Endothelial cell (in vitro differentiated cells): ENCODE measurements around the gene PASK. TPM values are rescaled to one million over a fixed set of nuclear protein-coding genes. Genes with fewer than 3 reads are reported as not detected.
"Not testable (repeated sequence)": the region's sequence is repeated elsewhere in the genome, so short reads cannot be mapped to it uniquely, and the experiment has no call there.

Source experiments
- DNase-seq: peaks from one replicate; pipeline ENCODE4 v3.0.0; 2021; ENCODE audit warnings: low spot score
- H3K27ac Mint-ChIP-seq: one replicate; pipeline ENCODE4 v1.8.0; 2021; ENCODE audit warnings: mixed read lengths, inconsistent platforms; ENCODE audit not compliant: unreplicated experiment
- H3K27me3 Mint-ChIP-seq: one replicate; pipeline ENCODE4 v1.8.0; 2021; ENCODE audit warnings: mild to moderate bottlenecking, moderate library complexity, mixed read lengths, inconsistent platforms; ENCODE audit not compliant: unreplicated experiment
- H3K36me3 Mint-ChIP-seq: one replicate; pipeline ENCODE4 v1.8.0; 2021; ENCODE audit warnings: mild to moderate bottlenecking, low read depth, mixed read lengths, inconsistent platforms; ENCODE audit not compliant: unreplicated experiment
- H3K4me1 Mint-ChIP-seq: one replicate; pipeline ENCODE4 v1.8.0; 2021; ENCODE audit warnings: mild to moderate bottlenecking, mixed read lengths, inconsistent platforms; ENCODE audit not compliant: unreplicated experiment
- H3K4me3 Mint-ChIP-seq: one replicate; pipeline ENCODE4 v1.8.0; 2021; ENCODE audit warnings: mild to moderate bottlenecking, mixed read lengths, inconsistent platforms; ENCODE audit not compliant: unreplicated experiment
- H3K9me3 Mint-ChIP-seq: one replicate; pipeline ENCODE4 v1.8.0; 2021; ENCODE audit warnings: mixed read lengths, inconsistent platforms; ENCODE audit not compliant: unreplicated experiment
- total RNA-seq: library from RNA; stranded (reverse); fragmentation: NEBNext Ultra II Directional; extraction: Animal tissue kit (Norgen Biotek cat#: 25700); gene quantifications from one replicate; pipeline ENCODE4 v1.2.1, GENCODE V29; 2021; ENCODE audit not compliant: unreplicated experiment
- TF ChIP-seq, protein P1 (sequence below): fragments of 200-600 bp; sonication (generic); IDR thresholded peaks from one replicate; pipeline ENCODE4 v1.5.0; 2021; ENCODE audit warnings: antibody characterized with exemption; ENCODE audit not compliant: unreplicated experiment

PASK gene
- total RNA-seq, 1 donor from 2014 or later: 39.7 TPM

DNA sequence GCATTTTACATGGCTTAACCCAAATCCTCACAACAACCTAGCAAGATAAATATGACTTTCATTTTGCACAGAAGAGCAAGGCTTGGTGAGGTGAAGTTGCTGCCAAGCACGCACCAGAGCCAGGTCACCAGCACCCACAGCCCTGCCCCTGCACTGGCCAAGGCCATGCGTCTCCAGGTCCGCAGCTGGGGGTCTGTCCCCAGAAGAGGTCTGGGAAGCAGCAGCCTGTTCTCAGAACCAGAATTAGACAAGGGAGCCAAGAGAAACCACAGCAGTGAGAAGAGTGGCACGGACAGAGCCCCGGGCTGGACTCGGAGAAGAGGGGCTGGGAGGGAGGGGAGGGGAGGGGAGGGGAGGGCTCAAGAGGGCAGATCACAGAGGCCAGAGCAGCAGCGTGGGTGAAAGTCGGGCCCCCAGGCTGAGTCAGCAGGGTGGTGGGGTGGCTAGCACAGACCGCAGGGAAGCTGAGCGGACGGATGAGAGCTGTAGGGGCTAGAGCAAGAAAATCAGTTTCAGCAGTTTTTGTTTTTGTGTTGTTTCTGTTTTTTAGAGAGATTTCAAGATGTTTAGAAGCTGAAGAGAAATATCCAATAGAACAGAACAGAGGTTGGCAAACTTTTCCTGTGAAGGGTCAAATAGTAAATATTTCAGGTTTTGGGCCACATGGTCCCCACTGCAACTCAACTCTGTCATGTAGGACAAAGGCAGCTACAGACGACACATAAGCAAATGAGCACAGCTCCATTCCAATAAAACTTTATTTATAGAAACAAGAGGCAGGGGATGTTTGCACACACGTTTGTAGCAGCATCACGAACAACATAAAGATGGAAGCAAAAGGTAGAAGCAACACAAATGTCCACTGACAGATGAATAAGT lies 39.8 kb downstream of the PASK start:
- peak overlapping the region; percentile 77 for H3K4me3 Mint-ChIP-seq
- H3K27me3 Mint-ChIP-seq: peaks cover 6% of the 10 kb centered on the region
- H3K4me1 Mint-ChIP-seq: peaks cover 53% of the 10 kb centered on the region

GRCh38 chr2:241108271-241109209 lies 40.7 kb downstream of the PASK start:
- peaks cover 6% of the 10 kb centered on the region for H3K27me3 Mint-ChIP-seq
- TF ChIP-seq, protein P1, sequence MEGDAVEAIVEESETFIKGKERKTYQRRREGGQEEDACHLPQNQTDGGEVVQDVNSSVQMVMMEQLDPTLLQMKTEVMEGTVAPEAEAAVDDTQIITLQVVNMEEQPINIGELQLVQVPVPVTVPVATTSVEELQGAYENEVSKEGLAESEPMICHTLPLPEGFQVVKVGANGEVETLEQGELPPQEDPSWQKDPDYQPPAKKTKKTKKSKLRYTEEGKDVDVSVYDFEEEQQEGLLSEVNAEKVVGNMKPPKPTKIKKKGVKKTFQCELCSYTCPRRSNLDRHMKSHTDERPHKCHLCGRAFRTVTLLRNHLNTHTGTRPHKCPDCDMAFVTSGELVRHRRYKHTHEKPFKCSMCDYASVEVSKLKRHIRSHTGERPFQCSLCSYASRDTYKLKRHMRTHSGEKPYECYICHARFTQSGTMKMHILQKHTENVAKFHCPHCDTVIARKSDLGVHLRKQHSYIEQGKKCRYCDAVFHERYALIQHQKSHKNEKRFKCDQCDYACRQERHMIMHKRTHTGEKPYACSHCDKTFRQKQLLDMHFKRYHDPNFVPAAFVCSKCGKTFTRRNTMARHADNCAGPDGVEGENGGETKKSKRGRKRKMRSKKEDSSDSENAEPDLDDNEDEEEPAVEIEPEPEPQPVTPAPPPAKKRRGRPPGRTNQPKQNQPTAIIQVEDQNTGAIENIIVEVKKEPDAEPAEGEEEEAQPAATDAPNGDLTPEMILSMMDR: no peak
- peak overlapping the region; percentile 99 for H3K27ac Mint-ChIP-seq
- H3K4me3 Mint-ChIP-seq: peak overlapping the region; percentile 77
- H3K4me1 Mint-ChIP-seq: peaks cover 53% of the 10 kb centered on the region
- H3K36me3 Mint-ChIP-seq: peaks cover 29% of the 10 kb centered on the region
- H3K9me3 Mint-ChIP-seq: no peaks in the 10 kb centered on the region
- no peak for DNase-seq

More for the DNA sequence above, 39.8 kb downstream of the PASK start:
- Mint-ChIP-seq H3K27ac (peak overlapping the region; percentile 95), H3K9me3 (no peaks in the 10 kb centered on the region), H3K36me3 (peaks cover 29% of the 10 kb centered on the region)
- DNase-seq: no peak
- TF ChIP-seq, protein P1: no peak

GRCh38 chr2:241107031-241107783 lies 42.1 kb downstream of the PASK start:
- Mint-ChIP-seq H3K4me3 (no peak overlapping the region), H3K4me1 (peaks cover 59% of the 10 kb centered on the region), H3K36me3 (peaks cover 36% of the 10 kb centered on the region), H3K27me3 (peaks cover 8% of the 10 kb centered on the region), H3K9me3 (no peaks in the 10 kb centered on the region), H3K27ac (no peak overlapping the region)
- TF ChIP-seq, protein P1: no peak
- DNase-seq: no peak

DNA sequence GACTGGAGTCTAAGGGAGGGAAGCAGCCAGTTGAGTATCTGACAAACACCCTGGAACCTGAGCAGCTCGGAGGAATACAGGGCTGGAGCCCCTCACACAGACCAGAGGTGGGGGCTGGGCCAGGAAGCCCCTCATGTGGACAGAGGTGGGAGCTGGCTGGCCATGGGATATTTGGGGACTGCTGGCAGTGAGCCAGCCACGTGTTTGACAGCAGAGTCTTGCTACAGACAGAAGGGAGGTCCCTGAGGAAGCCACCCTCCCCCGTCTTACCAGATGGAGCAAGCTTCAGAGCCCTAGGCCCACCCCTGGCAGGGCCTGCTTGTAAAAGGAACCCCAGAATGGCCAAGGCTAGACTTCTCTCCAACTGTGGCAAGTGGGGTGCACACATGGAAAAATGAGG lies 43.6 kb downstream of the PASK start:
- H3K9me3 Mint-ChIP-seq: no peaks in the 10 kb centered on the region
- peaks cover 29% of the 10 kb centered on the region for H3K36me3 Mint-ChIP-seq
- H3K4me3 Mint-ChIP-seq: no peak overlapping the region
- DNase-seq: no peak
- peaks cover 49% of the 10 kb centered on the region for H3K4me1 Mint-ChIP-seq
- peaks cover 5% of the 10 kb centered on the region for H3K27me3 Mint-ChIP-seq
- TF ChIP-seq, protein P1: no peak
- no peak overlapping the region for H3K27ac Mint-ChIP-seq

DNA sequence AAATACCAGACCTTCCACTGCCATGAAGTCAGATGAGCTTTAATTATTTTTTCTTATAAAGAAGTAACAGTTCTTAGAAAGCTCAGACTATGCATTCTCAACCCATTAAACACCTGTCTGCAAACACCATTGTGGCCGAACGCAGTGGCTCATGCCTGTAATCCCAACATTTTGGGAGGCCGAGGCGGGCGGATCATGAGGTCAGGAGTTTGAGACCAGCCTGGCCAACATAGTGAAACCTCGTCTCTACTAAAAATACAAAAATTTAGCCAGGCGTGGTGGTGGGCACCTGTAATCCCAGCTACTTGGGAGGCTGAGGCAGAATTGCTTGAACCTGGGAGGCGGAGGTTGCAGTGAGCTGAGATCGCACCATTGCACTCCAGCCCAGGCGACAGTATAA lies 44.7 kb downstream of the PASK start:
- not testable (repeated sequence) for H3K27ac Mint-ChIP-seq, H3K4me3 Mint-ChIP-seq, H3K9me3 Mint-ChIP-seq, H3K27me3 Mint-ChIP-seq, DNase-seq
- peaks cover 30% of the 10 kb centered on the region for H3K36me3 Mint-ChIP-seq
- H3K4me1 Mint-ChIP-seq: peaks cover 50% of the 10 kb centered on the region
